ENCODE measurements around the gene THADA. TPM values are rescaled to one million over a fixed set of nuclear protein-coding genes. Genes with fewer than 3 reads are reported as not detected.

THADA gene
- total and polyA plus RNA-seq, 10 donors: 14.2 to 51.3 (median 40.0) TPM

- Histone ChIP-seq H3K36me3 (peaks cover 0 to 7% (median 0%) of the 10 kb centered on the region in 6 donors), H3K4me3 (no peak overlapping the region), H3K27me3 (replicated peaks in 1 of 7) (no peaks in the 10 kb centered on the region), H3K4me1 (peaks cover 13 to 57% (median 34%) of the 10 kb centered on the region in 6 donors), H3K9me3 (no peaks in the 10 kb centered on the region), H3K27ac (peak overlapping the region in 7 of 8 donors; percentile 40 to 70 (median 59))
- WGBS, 5 donors: 65 to 79% (median 75%) methylated on average over 4 of the region's 4 CpGs
- intact Hi-C loops (cut with DNase I; ENCODE audit: low total_unique reads): loop anchor here (5.0 to 10.0 kb wide), 3 partner anchors 63 to 655 kb away; no protein-coding TSS in a partner anchor
- no peak for DNase-seq
- no peak for TF ChIP-seq POLR2A (IDR thresholded peaks at IDR 0.05)
- TF ChIP-seq POLR2AphosphoS5 (IDR thresholded peaks at IDR 0.05): no peak
- no peak for TF ChIP-seq CTCF (IDR thresholded peaks at IDR 0.05 in 8 of 11, conservative IDR thresholded peaks at IDR 0.05 in 3 of 11)
Observed at GRCh38 chr2:43481927-43482542, 113.8 kb downstream of the THADA start.

GRCh38 chr2:43480874-43481273 lies 115.0 kb downstream of the THADA start:
- TF ChIP-seq CTCF (IDR thresholded peaks at IDR 0.05 in 8 of 11, conservative IDR thresholded peaks at IDR 0.05 in 3 of 11): no peak
- no peak for TF ChIP-seq POLR2AphosphoS5 (IDR thresholded peaks at IDR 0.05)
- TF ChIP-seq POLR2A (IDR thresholded peaks at IDR 0.05): no peak
- 92 to 96% (median 95%) methylated on average over 3 of the region's 3 CpGs for WGBS, 5 donors
- Histone ChIP-seq H3K4me3 (no peak overlapping the region), H3K27me3 (replicated peaks in 1 of 7) (no peaks in the 10 kb centered on the region), H3K9me3 (no peaks in the 10 kb centered on the region), H3K27ac (no peak overlapping the region), H3K36me3 (peaks cover 0 to 12% (median 0%) of the 10 kb centered on the region in 6 donors), H3K4me1 (peaks cover 13 to 47% (median 34%) of the 10 kb centered on the region in 6 donors)
- intact Hi-C loops (cut with DNase I; ENCODE audit: low total_unique reads): loop anchor here (5.0 to 10.0 kb wide), 3 partner anchors 64 to 654 kb away; no protein-coding TSS in a partner anchor
- DNase-seq: no peak

GRCh38 chr2:43478412-43479086 lies 117.3 kb downstream of the THADA start:
- 50 to 84% (median 68%) methylated on average over 3 of the region's 3 CpGs for WGBS, 5 donors
- Histone ChIP-seq H3K4me3 (no peak overlapping the region), H3K27me3 (replicated peaks in 1 of 7) (no peaks in the 10 kb centered on the region), H3K36me3 (peaks cover 0 to 20% (median 0%) of the 10 kb centered on the region in 6 donors), H3K27ac (no peak overlapping the region), H3K4me1 (peaks cover 7 to 29% (median 23%) of the 10 kb centered on the region in 6 donors), H3K9me3 (no peaks in the 10 kb centered on the region)
- no peak for TF ChIP-seq POLR2AphosphoS5 (IDR thresholded peaks at IDR 0.05)
- TF ChIP-seq CTCF (IDR thresholded peaks at IDR 0.05 in 8 of 11, conservative IDR thresholded peaks at IDR 0.05 in 3 of 11): no peak
- TF ChIP-seq POLR2A (IDR thresholded peaks at IDR 0.05): no peak
- intact Hi-C loops (cut with DNase I; ENCODE audit: low total_unique reads): no loop called here
- no peak for DNase-seq

- no peaks in the 10 kb centered on the region for H3K27me3 ChIP-seq (replicated peaks in 1 of 7)
- no peak for DNase-seq
- no peak for TF ChIP-seq POLR2A (IDR thresholded peaks at IDR 0.05)
- TF ChIP-seq POLR2AphosphoS5 (IDR thresholded peaks at IDR 0.05): no peak
- TF ChIP-seq CTCF (IDR thresholded peaks at IDR 0.05 in 8 of 11, conservative IDR thresholded peaks at IDR 0.05 in 3 of 11): no peak
- H3K4me1 ChIP-seq: peaks cover 0 to 3% (median 0%) of the 10 kb centered on the region in 6 donors
- H3K9me3 ChIP-seq: no peaks in the 10 kb centered on the region
- intact Hi-C loops (cut with DNase I; ENCODE audit: low total_unique reads): no loop called here
- 89 to 98% (median 95%) methylated on average over 2 of the region's 2 CpGs for WGBS, 5 donors
- H3K36me3 ChIP-seq: peaks cover 0 to 37% (median 0%) of the 10 kb centered on the region in 6 donors
- no peak overlapping the region for H3K27ac ChIP-seq
- H3K4me3 ChIP-seq: no peak overlapping the region
Observed at GRCh38 chr2:43475922-43476321, 119.9 kb downstream of the THADA start.
